DMS114 treated with DMSO at 0.1 percent for 48 hours (cell line): ENCODE measurements around the gene CUBN.

Source experiments
- DNase-seq: peaks from one replicate; lab custom pipeline; 2025; ENCODE audit not compliant: unreplicated experiment; lab: John Stamatoyannopoulos, UW

CUBN gene

GRCh38 chr10:17047908-17048307, 81.7 kb downstream of the CUBN start:
- no peak for DNase-seq

GRCh38 chr10:17046989-17047388, 82.6 kb downstream of the CUBN start:
- no peak for DNase-seq

DNA sequence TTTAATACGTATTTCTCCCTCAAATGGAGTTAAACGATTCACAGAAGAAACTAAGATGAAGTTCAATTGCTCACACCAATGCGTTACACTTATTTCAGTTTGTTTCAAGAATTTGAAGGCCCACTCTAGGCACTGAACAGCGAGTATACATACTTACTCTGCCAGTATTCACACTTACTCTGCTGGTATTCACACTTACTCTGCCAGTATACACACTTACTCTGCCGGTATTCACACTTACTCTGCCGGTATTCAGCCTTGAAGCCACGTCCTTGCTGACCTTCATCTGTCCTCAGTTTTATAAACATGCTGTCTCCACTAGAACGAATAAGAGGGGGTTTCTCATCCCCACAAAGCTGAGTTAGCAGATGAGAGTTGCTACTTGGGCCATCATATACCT, 86.0 kb downstream of the CUBN start:
- no peak for DNase-seq

DNA sequence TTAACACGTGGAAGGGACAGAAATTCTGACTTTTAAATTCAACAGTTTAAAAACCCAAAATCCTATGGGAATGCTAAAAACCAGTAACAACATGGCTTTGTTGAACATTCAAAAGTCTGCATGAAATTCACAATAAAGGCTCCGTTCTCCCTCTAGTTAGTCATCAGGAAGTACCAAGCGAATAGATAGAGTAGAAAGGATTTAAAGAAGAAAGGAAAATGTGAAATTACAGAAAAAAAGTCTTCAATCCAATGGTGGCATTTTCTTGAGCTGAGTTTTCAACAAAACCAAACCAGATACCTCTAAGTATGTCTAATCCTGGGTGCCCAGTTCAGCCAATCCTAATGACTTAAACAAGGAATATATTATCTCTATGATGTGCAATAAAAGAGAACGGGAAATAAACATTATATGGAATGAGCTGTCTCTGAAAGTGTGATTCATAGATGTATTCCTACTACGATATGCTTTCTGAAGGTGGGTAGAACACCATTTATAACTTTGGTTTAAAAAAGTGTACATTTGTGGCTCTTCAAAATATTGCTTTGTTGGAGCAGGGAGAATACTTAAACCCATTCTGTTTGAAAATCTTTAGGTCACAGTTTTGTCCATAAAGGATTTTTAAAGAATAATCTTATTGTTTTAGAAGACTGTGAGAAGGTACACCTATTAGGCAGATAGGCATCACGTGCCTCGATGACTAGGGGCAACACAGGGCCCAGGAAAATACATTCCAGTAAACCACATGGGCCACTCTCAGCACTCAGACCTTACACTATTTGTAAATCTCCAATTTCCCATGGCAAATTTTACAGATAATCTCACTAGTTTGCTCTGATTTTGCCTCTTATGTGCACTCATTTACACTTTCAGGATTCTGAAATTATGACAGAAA, 87.7 kb downstream of the CUBN start:
- no peak for DNase-seq

GRCh38 chr10:17038627-17039026, 91.0 kb downstream of the CUBN start:
- no peak for DNase-seq

DNA sequence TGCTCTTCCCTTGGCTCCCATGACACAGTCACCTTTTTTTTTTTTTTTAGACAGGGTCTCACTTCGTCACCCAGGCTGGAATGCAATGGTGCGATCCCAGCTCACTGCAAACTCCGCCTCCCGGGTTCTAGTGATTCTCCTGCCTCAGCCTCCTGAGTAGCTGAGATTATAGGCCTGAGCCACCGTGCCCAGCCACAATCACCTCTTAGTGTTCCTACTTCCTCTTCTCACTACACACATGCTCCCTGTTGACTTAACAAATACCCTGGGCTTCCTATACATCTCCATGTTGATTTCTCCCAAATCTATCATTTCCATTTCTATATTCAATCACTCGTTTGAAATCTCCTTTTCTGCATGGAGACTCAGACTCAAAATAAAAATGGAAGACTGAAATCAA, 91.7 kb downstream of the CUBN start:
- no peak for DNase-seq

DNA sequence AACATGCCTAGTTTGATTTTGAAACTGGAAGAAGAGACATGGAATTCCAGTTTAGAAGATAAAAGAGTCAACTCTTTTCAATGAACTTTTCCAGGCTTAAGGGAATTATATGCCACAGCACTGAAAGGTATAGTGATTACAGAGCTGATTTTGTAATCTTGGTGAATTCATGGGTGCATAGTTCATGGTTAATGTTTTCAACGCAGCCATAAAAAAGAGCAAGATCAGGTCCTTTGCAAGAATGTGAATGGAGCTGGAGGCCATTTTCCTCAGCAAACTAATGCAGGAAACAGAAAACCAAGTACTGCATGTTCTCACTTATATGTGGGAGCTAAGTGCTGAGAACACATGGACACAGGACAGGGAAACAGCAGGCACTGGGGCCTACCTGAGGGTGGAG, 94.2 kb downstream of the CUBN start:
- no peak for DNase-seq

DNA sequence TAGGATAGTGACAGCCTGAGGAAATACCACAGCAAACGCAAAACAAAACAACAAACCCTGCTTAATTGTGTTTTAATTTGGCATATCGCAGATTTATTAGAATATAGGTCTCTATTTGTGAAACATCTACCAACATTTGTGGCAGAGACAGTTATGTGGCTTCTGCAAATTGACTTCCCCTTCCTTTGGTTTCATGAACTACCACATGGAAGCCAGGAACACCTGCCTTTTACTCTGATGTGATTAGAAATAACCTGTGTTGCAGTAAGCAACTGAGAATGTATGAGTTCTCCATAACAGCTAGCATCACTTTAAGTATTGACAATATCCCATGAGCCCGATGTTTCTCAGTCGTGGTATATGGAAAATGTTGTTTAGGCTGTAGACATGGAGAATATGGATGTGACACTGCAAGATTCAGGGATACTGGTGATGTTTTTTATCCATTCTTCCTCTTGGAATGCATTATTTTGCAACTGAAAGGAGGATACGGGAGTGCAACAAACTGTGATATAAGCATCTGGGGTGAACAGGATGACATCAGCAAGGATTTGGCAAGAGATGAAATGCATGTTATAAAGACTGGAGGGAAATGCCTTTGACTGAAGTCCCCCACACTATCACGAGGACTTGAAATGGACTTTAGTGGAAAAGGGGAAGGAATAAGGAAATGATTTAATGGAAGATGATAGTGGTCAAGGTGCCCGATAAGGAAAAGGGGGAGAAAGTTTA, 95.9 kb downstream of the CUBN start:
- DNase-seq, result no peak

DNA sequence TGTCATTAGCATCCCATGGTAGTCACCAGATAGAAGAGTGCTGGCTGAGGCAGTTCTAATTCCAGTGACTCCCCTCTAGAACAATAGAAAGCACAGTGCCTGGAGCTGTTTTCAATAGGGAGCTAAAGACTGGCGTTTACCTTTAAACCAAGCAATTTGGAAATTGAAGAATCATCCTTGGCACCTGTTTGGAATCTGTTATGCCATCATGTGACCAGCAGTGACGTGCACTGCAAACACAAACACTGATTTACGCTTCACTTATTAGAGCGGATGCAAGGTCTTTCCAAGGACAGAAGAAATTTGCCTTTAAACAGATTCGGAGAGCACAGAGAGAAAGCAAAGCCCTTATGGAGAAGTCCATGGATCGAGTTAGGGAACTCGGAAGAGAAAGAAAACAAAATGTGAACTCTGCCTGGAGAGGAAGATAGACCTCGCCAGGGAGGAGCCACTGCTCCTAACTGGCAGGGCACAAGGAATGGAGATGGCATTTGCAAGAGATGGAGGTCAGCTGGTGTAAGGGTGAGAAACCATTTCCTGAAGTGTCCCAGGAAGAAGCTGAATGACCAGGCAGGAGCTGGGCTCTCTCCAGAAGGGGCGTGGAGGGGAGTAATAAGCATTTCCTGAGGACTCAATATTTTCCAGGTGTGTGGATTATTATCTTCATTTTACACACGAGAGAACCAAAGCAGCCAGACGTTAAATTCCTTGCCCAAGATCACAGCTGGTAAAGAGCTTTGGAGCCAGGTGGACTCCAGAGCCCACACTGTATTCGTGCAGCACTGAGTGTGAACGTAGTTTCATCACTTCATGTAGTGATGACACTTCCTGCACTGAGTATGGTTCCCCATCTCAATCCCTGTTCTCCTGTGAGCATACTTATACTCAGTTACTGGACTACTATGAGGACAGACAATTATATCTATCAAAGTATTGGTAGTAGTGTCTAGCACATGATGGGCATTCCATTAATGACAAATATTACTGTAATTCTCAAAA, 97.7 kb downstream of the CUBN start:
- no peak for DNase-seq

GRCh38 chr10:17029581-17030271, 99.9 kb downstream of the CUBN start:
- no peak for DNase-seq

- no peak for DNase-seq
Measured at GRCh38 chr10:17029239-17029580, 100.4 kb downstream of the CUBN start.

DNA sequence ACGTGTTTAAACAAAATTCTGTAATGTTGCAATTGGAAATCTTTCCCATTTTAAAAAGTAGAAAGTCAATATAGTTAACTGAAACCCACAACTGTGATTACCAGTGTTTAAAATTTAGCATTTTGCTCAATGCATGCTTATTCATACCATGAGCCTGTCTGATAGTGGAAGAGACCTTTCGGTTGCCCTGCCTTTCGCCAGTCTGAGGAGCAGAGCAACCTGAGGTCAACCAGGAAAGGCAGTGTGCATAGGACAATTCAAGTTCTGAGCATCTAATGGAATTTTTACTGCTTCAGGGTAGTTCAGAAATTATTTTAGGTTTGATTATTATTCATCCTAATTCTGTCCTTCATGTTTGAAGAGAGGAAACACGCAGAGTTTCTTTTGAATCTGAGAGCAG, 100.8 kb downstream of the CUBN start:
- DNase-seq, result no peak

- DNase-seq, result no peak
Measured at GRCh38 chr10:17026686-17027485, 102.7 kb downstream of the CUBN start.

GRCh38 chr10:17025444-17026295, 103.9 kb downstream of the CUBN start:
- no peak for DNase-seq

- no peak for DNase-seq
Measured at GRCh38 chr10:17024461-17024860, 105.2 kb downstream of the CUBN start.

DNA sequence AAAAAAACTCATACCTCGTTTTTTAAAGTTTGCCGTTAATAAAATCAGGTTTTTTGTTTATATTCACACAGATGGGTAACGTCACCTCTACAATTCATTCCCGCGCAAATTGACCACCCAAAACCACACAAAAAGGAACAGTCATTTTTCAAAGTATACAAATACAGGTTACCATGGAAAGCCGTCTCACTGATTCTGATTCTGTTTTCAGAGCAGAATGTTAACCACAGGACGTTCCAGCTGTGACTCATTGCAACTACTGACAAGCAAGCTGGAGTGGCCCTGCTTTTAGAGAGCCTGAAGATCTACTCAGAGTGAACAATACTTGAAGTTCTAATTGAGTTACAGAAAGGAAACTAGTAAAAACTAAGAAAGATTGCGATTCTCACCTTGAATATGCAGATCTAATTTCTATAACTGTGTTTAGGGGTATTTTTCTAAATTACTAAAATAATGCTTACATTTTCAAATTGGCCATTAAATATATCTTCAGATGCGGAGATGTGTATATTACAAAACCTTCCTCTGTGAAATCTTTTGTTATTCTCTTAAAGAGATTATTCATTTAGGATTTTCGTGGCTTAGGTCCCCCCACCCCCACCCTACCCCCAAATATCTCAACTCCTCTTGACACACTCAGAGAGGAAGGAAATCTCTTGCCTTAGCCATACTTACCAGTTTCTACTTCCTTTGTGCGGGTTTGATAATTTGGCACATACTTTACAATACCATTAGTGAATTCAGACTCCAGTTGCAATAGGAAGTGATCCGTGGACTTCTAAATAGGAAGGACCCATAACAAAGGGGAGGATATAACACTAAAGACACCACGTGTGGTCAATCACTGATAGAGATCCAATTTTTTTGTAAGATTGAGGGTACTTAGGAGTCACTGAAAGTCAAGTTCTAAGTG, 106.0 kb downstream of the CUBN start:
- DNase-seq, result no peak

- no peak for DNase-seq
Measured at GRCh38 chr10:17022896-17023295, 106.7 kb downstream of the CUBN start.

- no peak for DNase-seq
Measured at GRCh38 chr10:17022466-17022825, 107.2 kb downstream of the CUBN start.
